Daoy (cell line): Measurements from ENCODE around the gene CNTN4. TPM values are rescaled to one million over a fixed set of nuclear protein-coding genes. Genes with fewer than 3 reads are reported as not detected.
"Not testable (repeated sequence)": the region's sequence is repeated elsewhere in the genome, so short reads cannot be mapped to it uniquely, and the experiment has no call there.

Experiments used
- DNase-seq: peaks from one replicate; pipeline ENCODE4 v3.0.0-alpha.2; 2015; ENCODE audit warnings: low read depth
- total RNA-seq: library from RNA; depleted of rRNA; stranded (reverse); fragments of >200 nt; shearing (Covaris generic); gene quantifications from 2 replicates; pipeline ENCODE4 v1.2.3, GENCODE V29; 2014

The CNTN4 gene
- total RNA-seq, 1 experiment from 2014 or later = 0.06 TPM

GRCh38 chr3:2908693-2909351 is 810.2 kb downstream of the CNTN4 start:
- DNase-seq = no peak

GRCh38 chr3:2910997-2911396 is 812.3 kb downstream of the CNTN4 start:
- DNase-seq = no peak

- DNase-seq = no peak
These were observed 817.2 kb downstream of the CNTN4 start for GRCh38 chr3:2915826-2916225.

GRCh38 chr3:2916640-2917039 is 818.0 kb downstream of the CNTN4 start:
- DNase-seq = not testable (repeated sequence)

GRCh38 chr3:2920103-2920502 is 821.4 kb downstream of the CNTN4 start:
- DNase-seq = no peak

- no peak for DNase-seq
These were observed 822.8 kb downstream of the CNTN4 start for GRCh38 chr3:2921452-2921851.

GRCh38 chr3:2921903-2922302 is 823.2 kb downstream of the CNTN4 start:
- peak; percentile 42 for DNase-seq

- peak; percentile 6 for DNase-seq
These were observed 824.7 kb downstream of the CNTN4 start for GRCh38 chr3:2923390-2923789.

GRCh38 chr3:2927259-2927658 is 828.6 kb downstream of the CNTN4 start:
- no peak for DNase-seq

GRCh38 chr3:2929574-2929973 is 830.9 kb downstream of the CNTN4 start:
- DNase-seq = peak; percentile 50

GRCh38 chr3:2931265-2931664 is 832.6 kb downstream of the CNTN4 start:
- peak; percentile 21 for DNase-seq

GRCh38 chr3:2934541-2934940 is 835.9 kb downstream of the CNTN4 start:
- DNase-seq = no peak

GRCh38 chr3:2937055-2937454 is 838.4 kb downstream of the CNTN4 start:
- DNase-seq = no peak

GRCh38 chr3:2937592-2937991 is 838.9 kb downstream of the CNTN4 start:
- peak; percentile 15 for DNase-seq

- no peak for DNase-seq
These were observed 840.0 kb downstream of the CNTN4 start for GRCh38 chr3:2938711-2939110.

GRCh38 chr3:2940062-2940461 is 841.4 kb downstream of the CNTN4 start:
- no peak for DNase-seq

GRCh38 chr3:2944628-2945027 is 846.0 kb downstream of the CNTN4 start:
- no peak for DNase-seq

GRCh38 chr3:2945121-2945520 is 846.5 kb downstream of the CNTN4 start:
- DNase-seq = no peak

- DNase-seq = no peak
These were observed 848.9 kb downstream of the CNTN4 start for GRCh38 chr3:2947536-2947935.

- DNase-seq = no peak
These were observed 850.2 kb downstream of the CNTN4 start for GRCh38 chr3:2948882-2949281.

GRCh38 chr3:2950159-2950558 is 851.5 kb downstream of the CNTN4 start:
- DNase-seq = peak; percentile 11

GRCh38 chr3:2957115-2957514 is 858.4 kb downstream of the CNTN4 start:
- DNase-seq = no peak

- DNase-seq = no peak
These were observed 859.9 kb downstream of the CNTN4 start for GRCh38 chr3:2958551-2958950.

GRCh38 chr3:2961576-2961975 is 862.9 kb downstream of the CNTN4 start:
- no peak for DNase-seq
